Right ventricle myocardium inferior (tissue), 1 donor: ENCODE results near the gene HCFC2. TPM values are rescaled to one million over a fixed set of nuclear protein-coding genes. Genes with fewer than 3 reads are reported as not detected.
A peak's percentile ranks its signal among the peaks of the same experiment; 100 is the strongest.

Experiments used
- ATAC-seq: fragments of 200-7000 bp; cut with Tn5 transposase; one replicate; pipeline ENCODE4 v1.9.1; 2020; ENCODE audit warnings: mild to moderate bottlenecking, moderate library complexity
- DNase-seq: peaks from one replicate; pipeline ENCODE4 v3.0.0; 2021; ENCODE audit errors: missing footprints
- intact Hi-C: fragments of 100-400 bp; cut with DNase I; formaldehyde crosslinking; loops from one replicate; pipeline ENCODE4 v1.11.0; 2022
- total RNA-seq: library from RNA; stranded (reverse); fragmentation: NEBNext Ultra II Directional; extraction: Animal tissue kit (Norgen Biotek cat#: 25700); gene quantifications from one replicate; pipeline ENCODE4 v1.2.1, GENCODE V29; 2021
- donor health status: DM: no; HTN: yes; CAD: no; lungs with severe emphysema.

Gene HCFC2
- total RNA-seq, 1 donor from 2014 or later = 9.5 TPM

DNA sequence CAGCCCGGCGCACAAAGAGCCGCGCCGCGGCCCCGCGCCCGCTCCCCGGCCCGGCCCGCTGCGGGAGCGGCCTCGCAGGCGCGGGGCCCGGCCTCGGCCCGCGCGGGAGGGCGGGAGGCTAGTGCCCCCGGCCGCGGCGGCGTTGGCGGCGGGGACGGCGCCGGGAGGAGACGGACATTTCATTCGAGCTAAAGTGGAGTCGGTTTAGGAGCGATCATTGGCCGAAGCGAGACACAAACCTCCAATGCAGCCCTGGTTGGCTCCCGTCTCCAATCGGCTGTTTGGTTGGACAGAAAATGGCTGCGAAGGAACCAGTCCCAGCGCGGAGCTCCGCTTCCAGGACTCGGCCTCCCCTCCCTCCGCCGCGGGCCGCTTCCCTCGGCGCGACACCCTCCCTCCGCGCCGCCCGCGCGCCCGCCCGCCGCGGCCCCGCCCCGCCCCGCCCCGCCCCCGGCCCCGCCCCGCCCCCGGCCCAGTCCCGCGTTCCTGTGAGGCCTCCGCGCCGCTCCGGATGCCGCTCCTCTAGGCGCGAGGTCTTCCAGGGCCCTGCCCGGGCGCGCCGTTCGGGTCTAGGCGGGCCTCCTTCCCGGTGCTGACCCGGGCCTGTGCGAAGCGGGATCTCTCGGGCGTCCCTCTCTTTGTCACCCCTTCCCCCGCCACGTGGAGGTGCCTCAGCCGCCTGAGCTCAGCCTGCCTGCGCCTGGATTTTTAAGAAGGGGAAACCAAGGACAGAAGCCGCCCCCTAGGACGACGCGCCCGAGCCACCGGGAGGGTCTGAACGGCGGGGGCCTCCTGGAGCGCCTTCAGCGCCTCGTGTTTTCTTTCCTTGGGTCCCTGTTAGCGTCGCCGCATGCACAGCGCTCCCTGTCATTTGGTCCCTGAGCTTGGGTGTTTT lies 73.8 kb downstream of the HCFC2 start, which contains the start of gene NFYB:
NFYB (minus strand) TSS at position 309 of the 895 bp plus-strand sequence. CDS start 2,757 bp downstream, outside the sequence.
- intact Hi-C loops = loop anchor here (5.0 to 10.0 kb wide), 2 partner anchors 149 to 1097 kb away; partner anchors contain the start of gene APPL2
- DNase-seq (peak; percentile 97), ATAC-seq (peak; percentile 94)

DNA sequence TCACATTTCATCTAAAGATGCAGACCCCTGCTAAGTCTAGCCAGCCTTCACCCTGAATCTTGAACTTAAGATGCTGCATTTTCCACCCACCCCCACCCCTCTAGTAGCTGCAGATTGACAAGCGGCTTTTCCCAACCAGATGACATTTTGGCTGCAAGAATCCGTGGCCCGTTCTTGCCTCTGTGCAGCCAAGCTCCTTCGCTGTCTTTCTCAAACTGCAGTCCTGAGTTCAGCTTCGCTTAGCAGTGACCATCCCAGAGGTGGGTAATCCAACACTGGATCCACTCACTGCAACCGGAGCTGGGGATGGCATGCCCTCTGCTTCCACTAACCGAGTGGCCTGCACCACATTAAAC lies 74.4 kb downstream of the HCFC2 start:
- ATAC-seq = no peak
- intact Hi-C loops = loop anchor here (5.0 to 10.0 kb wide), 2 partner anchors 149 to 1096 kb away; partner anchors contain the start of gene APPL2
- no peak for DNase-seq

DNA sequence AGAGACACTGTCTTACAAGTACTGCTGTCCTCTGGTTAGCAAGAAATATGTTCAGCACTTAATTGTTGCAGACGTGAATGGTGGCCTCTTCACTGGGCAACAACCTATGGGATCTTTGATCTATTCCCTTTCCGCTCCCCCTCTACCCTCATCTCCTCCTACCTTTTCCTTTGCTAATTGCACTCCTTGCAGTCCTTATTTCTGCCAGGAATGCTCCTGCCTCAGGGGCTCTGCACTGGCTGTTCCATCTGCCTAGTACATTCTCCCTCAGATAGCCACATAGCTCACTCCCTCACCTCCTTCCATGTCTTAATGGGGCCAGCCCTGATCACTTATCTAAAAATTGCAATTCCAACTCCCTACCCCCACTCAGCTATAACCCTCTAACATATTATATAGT lies 78.2 kb downstream of the HCFC2 start:
- no peak for ATAC-seq
- no peak for DNase-seq
- intact Hi-C loops = no loop called here

DNA sequence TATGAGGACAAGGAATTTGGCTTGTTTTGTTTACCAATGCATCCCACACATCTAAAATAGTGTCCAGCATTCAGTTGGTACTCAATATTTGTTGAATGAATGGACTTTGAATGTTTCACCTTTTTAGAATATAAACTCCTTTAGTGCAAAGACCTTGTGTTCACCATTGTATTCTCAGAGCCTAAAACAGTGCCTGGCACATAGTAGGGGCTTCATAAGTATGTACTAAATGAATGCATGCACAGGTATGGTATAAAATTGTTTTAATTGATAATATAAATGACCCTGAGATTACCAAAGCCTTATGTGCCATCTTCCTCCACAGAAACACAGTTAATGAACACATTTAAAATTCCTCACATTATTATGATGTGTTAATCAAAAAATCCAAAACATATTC lies 78.7 kb downstream of the HCFC2 start:
- no peak for ATAC-seq
- DNase-seq = no peak
- intact Hi-C loops = no loop called here

DNA sequence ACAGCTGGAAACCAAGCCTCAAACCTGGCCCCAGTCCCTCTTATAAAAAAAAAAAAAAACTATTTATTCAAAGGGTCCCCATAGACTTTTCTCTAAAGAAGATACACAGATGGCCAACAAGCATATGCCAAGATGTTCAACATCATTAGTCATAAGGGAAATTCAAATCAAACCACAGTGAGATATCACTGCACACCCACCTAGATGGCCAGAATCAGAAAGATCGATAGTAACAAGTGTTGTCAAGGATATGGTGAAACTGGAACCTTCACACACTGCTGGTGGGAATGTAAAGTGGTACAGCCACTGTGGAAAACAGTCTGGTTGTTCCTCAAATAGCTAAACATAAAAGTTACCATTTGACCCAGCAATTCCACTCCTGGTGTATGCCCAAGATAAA lies 79.6 kb downstream of the HCFC2 start:
- DNase-seq (no peak), ATAC-seq (no peak)
- intact Hi-C loops = no loop called here

DNA sequence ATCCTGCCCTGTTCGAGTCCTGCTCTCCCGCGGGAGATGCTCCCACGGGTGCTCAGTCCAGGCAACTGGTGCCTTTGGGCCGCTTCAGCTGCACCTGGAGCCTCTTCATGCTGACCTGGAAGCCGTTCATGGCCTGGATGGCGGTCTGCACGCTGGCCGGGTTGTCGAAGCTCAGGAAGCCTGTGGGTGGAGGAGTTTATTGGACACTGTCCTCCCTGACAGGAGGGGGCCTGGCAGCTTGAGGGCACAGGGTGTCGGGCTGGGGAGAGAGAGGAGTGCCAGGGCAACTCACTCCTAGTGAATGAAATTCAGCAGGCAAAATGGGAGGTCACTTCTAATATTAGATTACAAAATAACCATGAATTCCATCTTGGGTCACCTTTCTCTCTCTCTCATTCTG lies 83.0 kb downstream of the HCFC2 start:
- ATAC-seq = no peak

DNA sequence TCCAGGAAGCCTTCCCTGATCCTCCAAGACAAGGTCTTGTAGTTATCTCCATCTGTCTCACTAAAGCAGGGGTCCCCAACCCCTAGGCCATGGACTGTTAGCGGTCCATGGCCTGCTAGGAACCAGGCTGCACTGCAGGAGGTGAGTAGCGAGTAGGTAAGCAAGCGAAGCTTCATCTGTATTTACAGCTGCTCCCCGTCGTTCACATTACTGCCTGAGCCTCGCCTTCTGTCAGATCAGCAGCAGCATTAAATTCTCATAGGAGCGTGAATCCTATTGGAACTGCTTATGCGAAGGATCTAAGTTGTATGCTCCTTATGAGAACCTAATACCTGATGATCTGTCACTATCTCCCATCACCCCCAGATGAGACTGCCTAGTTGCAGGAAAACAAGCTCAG lies 86.1 kb downstream of the HCFC2 start:
- intact Hi-C loops = no loop called here
- DNase-seq = no peak

More for the DNA sequence above, 83.0 kb downstream of the HCFC2 start:
- no peak for DNase-seq
- intact Hi-C loops = no loop called here

DNA sequence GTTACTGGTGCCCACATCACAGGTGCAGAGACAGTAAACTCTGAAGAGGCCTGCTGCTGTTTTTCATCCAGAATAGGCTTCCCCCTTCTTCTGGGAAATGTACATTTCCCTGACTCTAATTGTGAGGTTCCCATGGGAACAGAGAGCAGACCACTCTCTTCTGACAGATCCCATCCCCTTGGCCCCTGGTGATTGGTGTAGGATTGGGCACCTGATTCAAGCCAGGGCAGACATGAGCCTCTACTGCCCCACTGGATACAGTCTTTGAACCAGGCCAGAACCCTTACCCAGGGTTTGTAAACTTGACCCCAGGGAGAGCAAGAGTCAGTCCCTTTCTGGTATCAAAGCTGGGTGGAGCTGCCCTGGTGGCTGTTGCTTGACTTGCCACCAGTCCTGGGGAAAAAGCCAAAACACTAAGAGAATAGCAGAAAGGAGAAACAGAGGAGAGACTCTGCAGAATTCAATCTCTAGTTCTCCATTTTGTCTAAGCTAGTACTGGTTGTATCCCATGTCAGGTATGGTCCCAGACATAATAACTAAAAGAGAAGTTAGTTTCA lies 88.4 kb downstream of the HCFC2 start:
- ATAC-seq (no peak), DNase-seq (no peak)
- intact Hi-C loops = no loop called here

More for the DNA sequence above, 86.1 kb downstream of the HCFC2 start:
- ATAC-seq = no peak

DNA sequence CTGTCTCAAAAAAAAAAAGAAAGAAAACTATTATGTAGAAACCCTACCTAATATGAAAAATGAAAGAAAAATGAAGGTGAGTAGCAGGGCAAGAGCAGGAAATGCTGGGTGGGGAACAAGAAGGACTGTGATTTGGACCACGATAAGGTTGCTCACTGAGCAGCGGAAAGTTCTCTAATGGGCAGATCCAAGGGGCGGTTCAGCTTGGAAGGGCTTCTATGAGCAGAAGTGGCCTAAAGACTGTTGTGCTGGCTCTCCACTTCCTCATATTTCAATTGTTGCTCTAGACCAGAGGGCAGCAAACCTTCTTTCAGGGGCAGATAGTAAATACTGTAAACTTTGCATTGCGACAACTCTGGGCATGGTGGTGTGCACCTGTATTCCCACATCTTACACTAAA lies 90.0 kb downstream of the HCFC2 start:
- no peak for DNase-seq
- ATAC-seq = no peak
- intact Hi-C loops = no loop called here

DNA sequence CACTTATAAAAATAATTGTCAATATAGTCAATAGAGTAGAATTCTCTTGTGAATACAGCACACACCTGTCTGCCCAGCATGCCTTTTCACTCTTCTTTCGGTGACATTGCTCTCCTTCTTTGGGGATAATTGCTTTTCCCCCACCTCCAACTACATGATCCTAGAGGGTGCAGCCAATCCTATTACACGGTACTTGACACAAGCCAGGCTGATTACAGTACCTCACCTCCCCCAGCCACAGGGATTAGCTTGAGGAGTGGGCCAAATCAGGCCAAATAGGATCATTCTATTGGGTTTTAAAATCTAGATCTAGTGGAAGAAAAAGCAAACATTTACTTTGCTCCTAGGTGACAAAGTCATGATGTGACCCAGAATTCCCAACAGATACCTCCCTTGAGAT lies 90.5 kb downstream of the HCFC2 start:
- no peak for DNase-seq
- intact Hi-C loops = no loop called here
- ATAC-seq = no peak

Other genes with a start within 250 kb of the HCFC2 start
- gene NT5DC3, start 223.3 kb upstream of the HCFC2 start, total RNA-seq = 3.1 TPM
- 402 TPM for gene HSP90B1, start 134.1 kb upstream of the HCFC2 start, total RNA-seq
- 9.7 TPM for gene TDG, start 98.7 kb upstream of the HCFC2 start, total RNA-seq
- 8.8 TPM for gene GLT8D2, start 14.3 kb upstream of the HCFC2 start, total RNA-seq
- 39.8 TPM for gene NFYB, start 73.7 kb downstream of the HCFC2 start, total RNA-seq
- gene TXNRD1, start 151.2 kb downstream of the HCFC2 start, total RNA-seq = 89.3 TPM
- gene EID3, start 239.2 kb downstream of the HCFC2 start, total RNA-seq = 0.49 TPM